HG02840 (cell line): ENCODE results near the gene LEMD2.

Source experiments
- ATAC-seq: cut with Tn5 transposase; IDR thresholded peaks from one replicate; pipeline ENCODE4 v1.9.1; 2021; ENCODE audit warnings: mild to moderate bottlenecking, moderate library complexity, moderate number of reproducible peaks; ENCODE audit not compliant: unreplicated experiment, low FRiP score

Gene LEMD2

DNA sequence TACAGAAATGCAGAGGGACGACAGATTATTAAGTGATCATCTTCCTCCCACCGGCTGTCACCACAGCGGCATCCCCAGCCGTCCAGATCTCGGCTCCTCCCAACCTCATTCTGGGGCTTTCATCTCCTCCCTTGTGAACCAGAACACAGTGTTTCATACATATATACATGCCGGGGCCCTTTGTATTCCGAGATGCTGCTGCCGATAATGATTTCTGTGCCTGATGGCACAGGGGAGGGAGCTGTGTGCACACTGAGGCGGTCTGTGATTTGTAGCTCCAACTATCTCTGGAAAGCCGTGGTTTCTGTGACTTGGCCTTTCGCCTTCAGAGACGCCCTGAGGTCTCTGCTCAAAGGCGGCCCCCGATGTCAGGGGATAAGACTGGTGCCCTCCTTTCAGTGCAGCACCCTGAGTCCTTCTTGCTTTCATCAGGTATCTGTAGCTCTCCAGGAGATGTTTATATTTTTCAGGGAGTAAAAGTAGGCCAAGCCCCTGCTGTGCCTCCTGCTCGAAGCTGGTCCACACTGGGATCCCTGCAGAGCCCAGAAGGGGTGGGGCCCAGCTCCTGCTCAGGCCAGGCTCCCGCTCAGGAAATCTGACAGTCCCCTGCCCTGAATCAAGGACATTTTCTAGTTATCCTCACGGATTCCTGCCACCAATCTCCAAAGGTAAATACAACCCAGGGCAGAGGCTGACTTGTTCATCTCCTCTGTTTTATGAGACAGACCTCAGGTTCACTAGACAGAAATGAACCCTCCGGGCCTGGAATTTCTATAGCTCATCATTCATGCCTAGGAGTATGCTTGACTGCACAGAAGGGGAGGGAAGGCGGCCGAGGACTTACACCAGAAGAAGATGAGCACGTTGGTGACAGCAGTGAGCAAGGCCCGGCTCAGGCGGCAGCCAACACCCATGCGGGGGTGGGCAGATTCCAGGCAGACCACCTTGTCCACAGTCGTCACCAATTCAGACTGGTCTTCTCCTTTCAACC, 11.2 kb downstream of the LEMD2 start:
- no peak for ATAC-seq

DNA sequence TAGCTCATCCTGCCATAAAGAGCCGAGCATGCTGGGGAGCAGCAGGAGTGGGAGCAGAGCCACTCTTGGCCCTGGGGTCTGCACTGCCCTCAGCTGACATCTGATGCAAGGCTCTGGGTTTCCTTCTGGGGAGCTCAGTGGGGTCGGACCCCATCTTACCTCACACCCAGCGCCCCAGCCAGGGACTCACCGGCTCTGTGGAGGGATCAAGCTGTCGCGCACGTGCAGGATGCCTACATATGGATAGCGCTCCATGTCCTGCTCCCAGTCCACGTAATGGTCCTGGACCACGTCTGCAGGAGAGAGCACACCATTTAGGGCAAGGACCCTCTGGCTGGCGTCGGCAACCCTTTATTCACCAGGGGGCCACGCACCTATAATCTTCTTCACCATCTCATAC, 12.2 kb downstream of the LEMD2 start:
- ATAC-seq, result no peak

- no peak for ATAC-seq
Observed at GRCh38 chr6:33776186-33776585, 12.7 kb downstream of the LEMD2 start.

GRCh38 chr6:33774774-33775173, 14.2 kb downstream of the LEMD2 start:
- ATAC-seq, result no peak

- ATAC-seq, result no peak
Observed at GRCh38 chr6:33772902-33773472, 15.9 kb downstream of the LEMD2 start.

- no peak for ATAC-seq
Observed at GRCh38 chr6:33772082-33772830, 16.7 kb downstream of the LEMD2 start.

DNA sequence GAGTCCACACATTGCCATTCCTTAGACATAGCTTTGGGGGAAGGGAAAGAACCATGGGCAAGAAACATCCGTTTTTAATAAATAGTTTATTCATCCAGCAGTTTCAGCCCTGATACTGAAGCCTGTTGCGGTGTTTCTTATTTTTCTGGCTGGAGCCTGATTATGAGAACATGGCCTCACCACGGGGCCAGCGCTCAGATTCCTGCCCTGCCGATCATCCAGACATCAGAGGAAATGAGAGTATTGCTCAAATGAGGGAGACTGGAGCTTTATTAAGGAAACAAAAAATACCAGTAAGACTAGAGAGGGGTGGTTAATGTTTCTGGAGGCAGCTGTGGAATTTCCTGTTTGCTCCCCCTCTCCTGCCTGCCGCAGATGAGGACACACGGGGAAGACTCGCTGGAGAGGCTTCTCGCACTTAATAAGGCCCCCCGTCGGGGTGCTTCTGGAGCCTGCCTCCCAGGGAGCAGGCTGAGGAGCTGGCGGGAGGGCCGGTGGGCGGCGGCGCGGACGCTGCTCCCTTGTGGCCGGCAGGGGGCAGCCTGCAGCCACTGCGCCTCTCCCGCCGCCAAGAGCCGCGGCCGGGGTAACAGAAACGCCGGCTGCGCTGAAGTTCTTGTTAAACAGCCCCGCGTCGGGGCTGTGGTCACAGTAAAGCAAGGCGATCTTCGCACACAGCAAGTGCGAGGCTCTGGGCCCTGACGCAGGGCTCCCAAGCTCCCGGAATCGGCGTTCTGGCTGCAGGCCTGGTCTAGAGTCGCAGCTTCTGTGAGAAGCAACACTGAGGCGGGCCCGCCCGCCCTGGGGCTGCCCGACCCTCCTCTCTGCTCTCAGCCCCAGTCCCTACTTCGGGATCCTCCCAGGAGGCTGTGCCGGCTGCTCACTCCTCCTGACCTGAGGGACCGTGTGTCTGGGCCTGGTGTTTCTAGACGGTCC, 17.5 kb downstream of the LEMD2 start:
- ATAC-seq, result no peak

- no peak for ATAC-seq
Observed at GRCh38 chr6:33770833-33771145, 18.1 kb downstream of the LEMD2 start.

DNA sequence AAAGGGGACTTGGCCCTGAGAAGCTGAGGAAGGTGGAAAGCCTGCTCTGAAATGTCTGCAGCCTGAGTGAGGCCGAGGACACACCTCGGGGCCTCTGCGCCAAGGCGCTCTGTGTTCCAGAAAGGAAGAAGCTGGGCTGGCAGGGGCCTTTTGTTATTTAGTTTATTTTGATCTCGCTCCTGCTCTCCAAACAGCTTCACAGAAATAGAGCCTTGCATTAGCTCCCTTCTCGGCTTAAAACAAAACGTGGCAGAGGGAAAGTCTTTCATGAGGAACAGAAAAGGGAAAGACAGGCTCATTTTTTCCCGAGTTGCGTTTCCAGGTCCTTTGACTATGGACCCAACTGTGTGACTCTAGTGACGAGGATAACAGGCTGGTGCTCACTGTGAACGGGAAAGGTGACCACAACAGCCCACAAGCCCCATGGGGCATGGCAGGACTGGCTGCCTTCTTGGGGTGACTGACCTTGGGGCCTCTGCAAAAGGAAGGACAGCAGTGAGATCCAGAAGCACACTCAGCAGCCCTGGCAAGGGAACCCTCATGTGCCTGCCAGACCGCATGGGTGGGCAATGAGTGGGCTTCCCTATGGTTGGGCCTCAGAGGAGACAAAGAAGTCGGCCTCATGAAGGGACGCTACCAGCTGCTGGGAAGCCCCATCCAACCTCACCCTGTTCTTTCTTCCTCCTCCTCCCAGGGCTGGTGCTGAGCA, 18.7 kb downstream of the LEMD2 start:
- no peak for ATAC-seq

- ATAC-seq, result no peak
Observed at GRCh38 chr6:33769248-33769821, 19.6 kb downstream of the LEMD2 start.

DNA sequence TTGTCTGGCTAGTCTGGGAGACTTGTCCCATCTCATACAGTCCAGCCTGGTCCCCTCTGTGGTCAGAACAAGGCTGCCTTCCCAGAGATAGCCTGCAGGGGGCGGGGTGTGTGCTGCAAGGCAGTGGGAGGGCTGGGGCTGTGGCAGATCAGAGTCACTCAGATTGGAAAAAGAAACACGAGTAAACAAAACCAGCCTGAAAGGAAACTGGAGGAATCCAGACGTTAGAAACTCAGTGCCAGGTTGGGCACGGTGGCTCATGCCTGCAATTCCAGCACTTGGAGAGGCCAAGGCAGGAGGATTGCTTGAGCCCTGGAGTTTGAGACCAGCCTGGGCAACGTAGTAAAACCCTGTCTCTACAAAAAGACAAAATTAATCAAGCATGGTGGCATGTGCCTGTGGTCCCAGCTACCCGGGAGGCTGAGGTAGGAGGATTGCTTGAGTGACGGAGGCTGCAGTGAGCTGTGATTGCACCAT, 20.2 kb downstream of the LEMD2 start:
- ATAC-seq, result no peak

GRCh38 chr6:33766921-33767907, 21.7 kb downstream of the LEMD2 start:
- ATAC-seq, result no peak

DNA sequence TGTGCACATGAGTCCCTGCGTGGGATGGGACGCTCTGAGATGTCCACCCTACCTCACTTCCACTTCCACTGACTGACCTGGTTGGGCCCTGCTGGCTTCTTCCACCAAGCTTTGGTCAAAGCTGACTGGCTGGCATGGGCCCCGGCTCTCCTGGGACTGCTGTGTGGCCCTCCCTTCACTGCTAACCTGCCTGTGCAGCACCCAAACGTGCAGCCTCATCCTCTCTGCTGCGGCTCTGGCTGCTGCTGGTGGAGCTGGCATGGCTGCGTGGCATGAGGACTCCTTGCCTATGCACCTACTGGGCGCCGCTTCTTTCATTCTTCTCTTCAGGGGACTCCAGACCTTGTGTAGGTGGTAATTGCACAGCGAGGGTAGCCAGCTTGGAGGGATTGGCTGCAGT, 23.6 kb downstream of the LEMD2 start:
- ATAC-seq, result no peak

DNA sequence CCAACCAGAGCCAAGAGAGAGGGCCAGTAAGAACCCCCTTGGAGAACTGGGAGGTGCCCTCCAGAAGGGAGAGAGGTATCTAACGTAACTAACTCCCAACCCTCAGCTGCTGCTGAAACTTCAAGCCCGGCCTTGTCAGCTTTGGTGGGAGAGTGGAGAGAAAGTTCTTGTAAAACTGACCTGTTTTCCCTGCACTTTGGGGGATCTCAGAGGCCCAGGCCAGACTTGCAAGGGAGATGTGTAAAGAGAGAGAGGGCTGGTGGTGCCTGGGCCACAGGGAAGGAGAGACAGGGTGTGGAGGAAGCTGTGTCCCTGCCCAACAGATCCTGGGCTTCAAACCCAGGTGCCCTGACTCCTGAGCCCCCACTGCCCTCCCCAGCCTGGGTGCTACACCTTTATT, 24.9 kb downstream of the LEMD2 start:
- no peak for ATAC-seq

DNA sequence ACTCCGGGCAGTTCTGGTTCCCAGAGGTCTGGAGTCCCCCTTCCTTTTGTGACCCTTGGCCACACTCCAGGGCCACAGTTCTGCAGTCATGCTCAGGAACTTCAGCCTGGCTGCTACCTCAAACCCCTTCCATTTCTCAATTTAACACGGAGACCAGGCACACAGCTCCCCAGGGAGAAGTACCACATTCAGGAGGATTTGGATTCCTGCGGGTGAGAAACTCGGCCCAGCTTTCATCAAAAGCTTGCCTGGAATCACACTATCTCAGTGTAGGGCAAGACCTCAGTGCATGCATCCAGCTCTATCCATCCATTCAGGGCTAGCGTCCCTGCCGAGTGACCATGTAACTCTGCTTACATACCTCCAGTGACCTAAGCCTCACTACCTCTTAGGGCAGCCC, 25.4 kb downstream of the LEMD2 start:
- ATAC-seq, result no peak

GRCh38 chr6:33762713-33763112, 26.2 kb downstream of the LEMD2 start:
- no peak for ATAC-seq

GRCh38 chr6:33761922-33762629, 26.9 kb downstream of the LEMD2 start:
- no peak for ATAC-seq

GRCh38 chr6:33761581-33761921, 27.4 kb downstream of the LEMD2 start:
- no peak for ATAC-seq
